WTC11 (cell line): ENCODE results near the gene FCHO1. TPM values are rescaled to one million over a fixed set of nuclear protein-coding genes. Genes with fewer than 3 reads are reported as not detected.

Source experiments
- ARID4B ChIP-seq: sonication (generic); formaldehyde crosslinking; IDR thresholded peaks from 2 replicates; pipeline ENCODE4 v1.8.0; 2023; ENCODE audit warnings: missing genetic modification reagents, mild to moderate bottlenecking, borderline replicate concordance
- CREM ChIP-seq: sonication (generic); formaldehyde crosslinking; IDR thresholded peaks from 2 replicates; pipeline ENCODE4 v1.8.1; 2022; ENCODE audit warnings: mild to moderate bottlenecking, missing genetic modification reagents, moderate library complexity
- CTCF ChIP-seq: fragments of 200-600 bp; IDR thresholded peaks from 2 replicates; pipeline ENCODE4 v1.8.0; 2022; ENCODE audit warnings: antibody characterized with exemption
- ERG ChIP-seq: fragments of 250-450 bp; sonication (Bioruptor Pico); IDR thresholded peaks from 2 replicates; pipeline ENCODE4 v1.8.0; 2021; ENCODE audit warnings: mild to moderate bottlenecking
- ESRRA ChIP-seq: sonication (generic); formaldehyde crosslinking; IDR thresholded peaks from 2 replicates; pipeline ENCODE4 v1.8.1; 2022; ENCODE audit warnings: mild to moderate bottlenecking, missing genetic modification reagents, borderline replicate concordance
- FOXK1 ChIP-seq: sonication (generic); formaldehyde crosslinking; IDR thresholded peaks from 2 replicates; pipeline ENCODE4 v1.8.0; 2022; ENCODE audit warnings: mild to moderate bottlenecking, moderate library complexity, missing genetic modification reagents
- FOXP1 ChIP-seq: sonication (generic); formaldehyde crosslinking; IDR thresholded peaks from 2 replicates; pipeline ENCODE4 v1.8.0; 2022; ENCODE audit warnings: missing genetic modification reagents, mild to moderate bottlenecking, moderate library complexity, borderline replicate concordance
- GABPB1 ChIP-seq: sonication (generic); formaldehyde crosslinking; IDR thresholded peaks from 2 replicates; pipeline ENCODE4 v1.8.1; 2023; ENCODE audit warnings: mild to moderate bottlenecking, missing genetic modification reagents
- HMGA2 ChIP-seq: fragments of 250-450 bp; sonication (Bioruptor Pico); IDR thresholded peaks from 2 replicates; pipeline ENCODE4 v1.4.0; 2021; ENCODE audit warnings: mild to moderate bottlenecking, moderate library complexity
- HMGXB4 ChIP-seq: sonication (generic); formaldehyde crosslinking; IDR thresholded peaks from 2 replicates; pipeline ENCODE4 v1.8.1; 2023; ENCODE audit warnings: mild to moderate bottlenecking, moderate library complexity, missing genetic modification reagents
- JAZF1 ChIP-seq: fragments of 250-450 bp; sonication (Bioruptor Pico); IDR thresholded peaks from 2 replicates; pipeline ENCODE4 v1.9.0; 2021; ENCODE audit warnings: moderate library complexity, mild to moderate bottlenecking, inconsistent platforms
- JUN ChIP-seq: sonication (generic); formaldehyde crosslinking; IDR thresholded peaks from 2 replicates; pipeline ENCODE4 v1.8.0; 2023; ENCODE audit warnings: mild to moderate bottlenecking, missing genetic modification reagents
- MAX ChIP-seq: sonication (generic); formaldehyde crosslinking; IDR thresholded peaks from 2 replicates; pipeline ENCODE4 v1.8.0; 2022; ENCODE audit warnings: mild to moderate bottlenecking, missing genetic modification reagents
- NFATC4 ChIP-seq: fragments of 250-450 bp; sonication (Bioruptor Pico); IDR thresholded peaks from 2 replicates; pipeline ENCODE4 v1.9.0; 2021; ENCODE audit warnings: mild to moderate bottlenecking
- PRRX2 ChIP-seq: fragments of 250-450 bp; sonication (Bioruptor Pico); IDR thresholded peaks from 2 replicates; pipeline ENCODE4 v1.8.0; 2021; ENCODE audit warnings: mild to moderate bottlenecking
- RORB ChIP-seq: fragments of 250-450 bp; sonication (Bioruptor Pico); IDR thresholded peaks from 2 replicates; pipeline ENCODE4 v1.9.0; 2021; ENCODE audit warnings: mild to moderate bottlenecking
- SMAD3 ChIP-seq: sonication (generic); formaldehyde crosslinking; IDR thresholded peaks from 2 replicates; pipeline ENCODE4 v1.8.0; 2022; ENCODE audit warnings: missing genetic modification reagents, mild to moderate bottlenecking, borderline replicate concordance
- SMAD4 ChIP-seq: sonication (generic); formaldehyde crosslinking; IDR thresholded peaks from 2 replicates; pipeline ENCODE4 v1.8.0; 2022; ENCODE audit warnings: mild to moderate bottlenecking, missing genetic modification reagents
- SOX15 ChIP-seq: fragments of 250-450 bp; sonication (Bioruptor Pico); IDR thresholded peaks from 2 replicates; pipeline ENCODE4 v1.9.0; 2021; ENCODE audit warnings: mild to moderate bottlenecking
- ZBTB21 ChIP-seq: sonication (generic); formaldehyde crosslinking; IDR thresholded peaks from 2 replicates; pipeline ENCODE4 v1.8.1; 2023; ENCODE audit warnings: mild to moderate bottlenecking, missing genetic modification reagents, borderline replicate concordance
- ZNF219 ChIP-seq: sonication (generic); formaldehyde crosslinking; IDR thresholded peaks from 2 replicates; pipeline ENCODE4 v1.8.0; 2023; ENCODE audit warnings: missing genetic modification reagents, mild to moderate bottlenecking, borderline replicate concordance
- ZNF232 ChIP-seq: sonication (generic); formaldehyde crosslinking; IDR thresholded peaks from 2 replicates; pipeline ENCODE4 v1.8.0; 2022; ENCODE audit warnings: mild to moderate bottlenecking, missing genetic modification reagents
- ZNF281 ChIP-seq: sonication (generic); formaldehyde crosslinking; IDR thresholded peaks from 2 replicates; pipeline ENCODE4 v1.8.0; 2023; ENCODE audit warnings: mild to moderate bottlenecking, missing genetic modification reagents
- ZNF317 ChIP-seq: sonication (generic); formaldehyde crosslinking; IDR thresholded peaks from 2 replicates; pipeline ENCODE4 v1.8.1; 2023; ENCODE audit warnings: low read depth, mild to moderate bottlenecking, moderate library complexity, missing genetic modification reagents, borderline replicate concordance
- ZNF416 ChIP-seq: fragments of 250-450 bp; sonication (Bioruptor Pico); IDR thresholded peaks from 2 replicates; pipeline ENCODE4 v1.9.0; 2021; ENCODE audit warnings: mild to moderate bottlenecking, inconsistent platforms
- ZNF671 ChIP-seq: fragments of 250-450 bp; sonication (Bioruptor Pico); IDR thresholded peaks from 2 replicates; pipeline ENCODE4 v1.8.0; 2021; ENCODE audit warnings: mild to moderate bottlenecking
- ZSCAN18 ChIP-seq: fragments of 250-450 bp; sonication (Bioruptor Pico); IDR thresholded peaks from 2 replicates; pipeline ENCODE4 v2.1.2; 2022; ENCODE audit warnings: mild to moderate bottlenecking, moderate library complexity
- total RNA-seq: library from RNA; stranded (reverse); gene quantifications from 3 replicates; pipeline ENCODE4 v1.2.3, GENCODE V29; 2021

The FCHO1 gene
- total RNA-seq, 1 experiment from 2014 or later, result 26.8 TPM

GRCh38 chr19:17794731-17795494 lies 43.6 kb downstream of the FCHO1 start, which contains the start of gene B3GNT3 (continued):
- TF ChIP-seq ZNF281 (CRISPR knock-in tag), result no peak
- TF ChIP-seq ZNF219 (CRISPR knock-in tag), result no peak
- no peak for TF ChIP-seq ZNF416 (CRISPR knock-in tag)
- TF ChIP-seq ZBTB21 (CRISPR knock-in tag), result no peak
- TF ChIP-seq GABPB1 (CRISPR knock-in tag), result no peak
- TF ChIP-seq SOX15 (CRISPR knock-in tag), result no peak
- no peak for TF ChIP-seq SMAD3 (CRISPR knock-in tag)
- no peak for TF ChIP-seq HMGA2 (CRISPR knock-in tag)
- TF ChIP-seq ZSCAN18 (CRISPR knock-in tag), result no peak
- TF ChIP-seq CREM (CRISPR knock-in tag), result no peak
- no peak for TF ChIP-seq PRRX2 (CRISPR knock-in tag)
- no peak for TF ChIP-seq ESRRA (CRISPR knock-in tag)
- no peak for TF ChIP-seq JUN (CRISPR knock-in tag)
- no peak for TF ChIP-seq HMGXB4
- no peak for TF ChIP-seq ZNF671 (CRISPR knock-in tag)
- TF ChIP-seq ARID4B, result 0 out of 2 replicates have a peak, but pooled peaks have one; percentile 45
- TF ChIP-seq CTCF, result no peak
- peak; percentile 72; the same call in 1 of the 2 replicates for TF ChIP-seq FOXP1 (CRISPR knock-in tag)
- TF ChIP-seq JAZF1 (CRISPR knock-in tag), result no peak
- TF ChIP-seq ERG (CRISPR knock-in tag), result no peak
- no peak; the same call in 1 of the 2 replicates for TF ChIP-seq MAX (CRISPR knock-in tag)
- no peak for TF ChIP-seq RORB (CRISPR knock-in tag)
- TF ChIP-seq SMAD4 (CRISPR knock-in tag), result no peak
- TF ChIP-seq FOXK1 (CRISPR knock-in tag), result no peak
- TF ChIP-seq NFATC4, result no peak
- TF ChIP-seq ZNF232 (CRISPR knock-in tag), result no peak
- TF ChIP-seq ZNF317 (CRISPR knock-in tag), result no peak
